Measurements from ENCODE around the gene GPX8. TPM values are rescaled to one million over a fixed set of nuclear protein-coding genes. Genes with fewer than 3 reads are reported as not detected.

The GPX8 gene
- total and polyA plus RNA-seq, 2 of the 4 experiments (the other 2 are of a cell fraction): 131 to 166 TPM

DNA sequence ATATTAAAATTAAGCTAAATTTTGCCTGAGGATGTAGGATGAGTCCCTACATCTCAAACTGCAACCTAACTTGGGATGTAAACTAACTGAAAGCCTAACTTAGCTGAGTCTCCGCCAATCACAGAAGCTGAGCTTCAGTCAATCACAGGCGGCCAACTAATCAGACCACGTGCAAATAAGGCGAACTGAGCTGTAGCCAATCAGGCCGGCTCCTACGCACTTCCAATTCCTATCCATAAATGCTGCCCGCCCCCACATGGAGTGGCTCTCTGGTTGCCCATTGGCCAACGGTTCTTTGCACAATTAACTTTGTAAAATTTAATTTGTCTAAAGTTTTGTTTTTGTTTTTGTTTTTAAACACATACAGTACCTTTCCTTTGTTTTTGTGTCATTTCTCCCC, 13.9 kb upstream of the GPX8 start:
- no peak overlapping the region for H3K56ac ChIP-seq (ENCODE audit: extremely low read depth, insufficient read depth, low read length)
- H3K36me3 ChIP-seq (ENCODE audit: control insufficient read depth, insufficient read depth, low read length): no peaks in the 10 kb centered on the region
- H3K27me3 ChIP-seq (ENCODE audit: control insufficient read depth, insufficient read depth, low read length): peaks cover 13% of the 10 kb centered on the region
- no peak overlapping the region for H2BK5ac ChIP-seq (ENCODE audit: low read depth, low read length, poor library complexity, severe bottlenecking)
- no peak overlapping the region for H4K91ac ChIP-seq (ENCODE audit: insufficient read depth, low read depth, low read length)
- H3K9ac ChIP-seq (ENCODE audit: low read depth, low read length): no peak overlapping the region
- H3K23ac ChIP-seq (ENCODE audit: low read depth, low read length): no peak overlapping the region
- ChIA-PET POLR2A (ENCODE audit: unreplicated experiment) (no interaction called here), CTCF (interaction anchor here (0.8 to 2.4 kb wide), 10 partner anchors 14 to 290 kb away, joined by 3 to 30 read pairs (median 4); partner anchors contain the start of genes ESM1 and GPX8)
- no peak overlapping the region for H3K4me2 ChIP-seq (ENCODE audit: low read depth, low read length)
- no peak overlapping the region for H4K8ac ChIP-seq (ENCODE audit: low read depth in 2 of 2, low read length in 2 of 2)
- H4K5ac ChIP-seq (ENCODE audit: low read depth, low read length): no peak overlapping the region
- DNase-seq (no peak), ATAC-seq (ENCODE audit: low read depth) (no peak)
- 0 out of 2 replicates have a peak, but pooled peaks cover 2% of the 10 kb centered on the region for H3K4me1 ChIP-seq (ENCODE audit: control insufficient read depth, insufficient read depth, low read length)
- no peak overlapping the region for H3K27ac ChIP-seq (ENCODE audit: insufficient read depth, low read length)
- no peak overlapping the region for H3K14ac ChIP-seq (replicated peaks; ENCODE audit: low read depth, low read length)
- no peaks in the 10 kb centered on the region for H4K20me1 ChIP-seq (ENCODE audit: insufficient read depth, low read length)
- H2BK20ac ChIP-seq (ENCODE audit: low read depth, low read length): no peak overlapping the region
- no peak for TF ChIP-seq CEBPB (IDR thresholded peaks at IDR 0.05; ENCODE audit: low read depth, low read length)
- TF ChIP-seq RAD21 (IDR thresholded peaks at IDR 0.05; ENCODE audit: low read length): no peak
- TF ChIP-seq RFX5 (IDR thresholded peaks at IDR 0.05; ENCODE audit: low read depth, low read length): no peak
- dilution Hi-C loops (cut with HindIII; ENCODE audit: low sequenced_read_pairs, unreplicated experiment) (loop anchor here (25.0 kb wide), 1 partner anchor 209 kb away; no protein-coding TSS in a partner anchor), in situ Hi-C loops (cut with MboI; ENCODE audit: low sequenced_read_pairs) (loop anchor here (25.0 kb wide), 1 partner anchor 659 kb away; no protein-coding TSS in a partner anchor), intact Hi-C loops (cut with micrococcal nuclease) (loop anchor here (1.0 kb wide), 3 partner anchors 202 to 629 kb away; partner anchors contain the start of gene SNX18)
- no peak overlapping the region for H3K18ac ChIP-seq (ENCODE audit: low read depth, low read length)
- H3K9me1 ChIP-seq (ENCODE audit: insufficient read depth, low read length): no peaks in the 10 kb centered on the region
- H2AK5ac ChIP-seq (ENCODE audit: low read depth, low read length): no peak overlapping the region
- WGBS, 2 experiments (ENCODE audit: extremely low coverage in 2 of 2, insufficient read length in 1 of 2): 83% methylated on average over 2 of the region's 8 CpGs; no CpG with 5 or more reads in 1 of the 2 experiments
- no peak overlapping the region for H3K4me3 ChIP-seq (ENCODE audit: insufficient read depth, low read depth, low read length)
- H2BK15ac ChIP-seq (ENCODE audit: low read depth, low read length): no peak overlapping the region
- H2AK9ac ChIP-seq (replicated peaks; ENCODE audit: low read depth, low read length, poor library complexity): no peak overlapping the region
- BruUV-seq (replicated peaks): no TSS peak
- no peaks in the 10 kb centered on the region for H3K79me1 ChIP-seq (ENCODE audit: low read depth in 1 of 2, low read length in 2 of 2)
- H2BK120ac ChIP-seq (ENCODE audit: low read depth, low read length): no peak overlapping the region
- H2AFZ ChIP-seq (replicated peaks; ENCODE audit: low read length, poor library complexity): no peak overlapping the region
- no peak overlapping the region for H3K4ac ChIP-seq (ENCODE audit: low read depth, low read length)
- no peaks in the 10 kb centered on the region for H3K9me3 ChIP-seq (ENCODE audit: control insufficient read depth, insufficient read depth, low read length)

Measured in IMR-90 (cell line).